Stomach (tissue), 4 donors: ENCODE measurements around the gene TTLL3.

Experiments used
- CTCF ChIP-seq, 7 experiments: fragments of 450-650 bp in 4 of 7; fragments of 200-600 bp in 3 of 7; sonication (generic) in 3 of 7; IDR thresholded peaks; one replicate each; pipeline ENCODE4 v1.5.1; 2016 to 2019; ENCODE audit warnings: antibody characterized with exemption in 7 of 7, control low read depth in 2 of 7, mild to moderate bottlenecking in 1 of 7
- EP300 ChIP-seq: sonication (generic); formaldehyde crosslinking; IDR thresholded peaks from one replicate; pipeline ENCODE4 v1.6.1; 2017; ENCODE audit warnings: antibody characterized with exemption

DNA sequence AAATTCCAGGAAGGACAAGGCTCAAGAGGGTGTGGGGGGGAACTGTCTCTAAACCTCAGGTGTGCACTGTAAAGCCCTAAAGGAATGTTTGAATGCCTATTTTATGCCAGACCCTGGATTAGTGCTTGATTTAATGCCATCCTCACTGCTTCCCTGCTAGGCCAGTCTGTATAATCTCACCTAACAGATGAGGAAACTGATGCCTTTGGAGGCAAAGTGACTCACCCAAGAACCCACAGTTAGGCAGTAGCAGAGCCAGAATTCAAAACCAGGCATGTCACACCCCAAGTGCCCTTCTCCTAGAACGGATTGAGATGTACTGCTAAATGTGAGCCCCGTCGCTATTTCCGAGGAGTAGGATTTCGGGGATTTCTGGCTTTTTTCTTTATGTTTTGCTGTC lies 48.1 kb upstream of the TTLL3 start:
- TF ChIP-seq EP300 (no peak), CTCF (IDR thresholded peaks at IDR 0.05) (no peak)
